ELR (cell line): Measurements from ENCODE around the gene SNAI3.

Experiments used
- DNase-seq: peaks from one replicate; pipeline ENCODE4 v3.0.0-alpha.2; 2015; ENCODE audit warnings: low read depth

The SNAI3 gene

DNA sequence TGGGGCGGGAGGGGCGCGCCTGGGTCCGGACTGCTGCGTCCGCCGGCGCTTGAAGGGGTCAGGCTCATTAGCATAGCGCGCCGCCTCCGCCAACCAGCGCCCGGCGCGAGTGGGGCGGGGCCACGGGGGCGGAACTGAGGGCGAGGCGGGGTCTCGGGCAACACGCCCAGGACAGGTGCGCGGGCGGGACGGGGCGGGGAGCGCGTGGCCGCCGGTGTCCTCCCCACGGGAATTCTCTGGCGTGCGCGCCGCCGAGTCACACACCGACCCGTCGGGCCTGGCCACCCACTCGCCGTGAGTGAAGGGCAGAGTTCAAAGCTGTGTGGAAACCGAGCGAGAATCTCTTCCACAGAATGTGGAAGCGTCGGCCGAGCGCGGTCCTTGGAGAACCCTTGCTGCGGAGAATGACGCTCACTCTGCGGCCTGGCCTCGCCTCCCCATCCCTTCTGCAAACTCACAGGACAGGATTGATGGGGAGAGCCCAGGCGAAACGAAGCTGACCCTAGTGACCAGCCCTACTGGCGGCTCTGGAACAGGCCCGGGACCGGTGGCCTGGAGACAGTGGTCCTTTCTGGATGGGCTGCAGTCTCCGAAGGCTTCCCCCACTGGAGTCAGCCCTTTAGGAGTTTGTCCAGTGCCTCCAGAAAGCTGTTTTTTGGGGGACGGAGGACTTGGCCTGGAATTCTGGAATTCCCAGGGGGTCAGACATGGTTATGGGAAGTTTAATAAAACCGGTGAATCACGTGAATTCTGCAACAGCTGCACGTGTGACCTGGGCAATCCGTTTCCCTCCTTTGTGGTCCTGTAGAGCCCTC lies at the start of gene SNAI3:
TSS of gene SNAI3 (minus strand) at position 69 of the 815 bp plus-strand sequence. CDS start 101 bp downstream, outside the sequence.
- peak; percentile 66 for DNase-seq

GRCh38 chr16:88736088-88736487 lies 49.8 kb upstream of the SNAI3 start:
- no peak for DNase-seq

- no peak for DNase-seq
Observed at GRCh38 chr16:88735616-88736015, 49.3 kb upstream of the SNAI3 start.

DNA sequence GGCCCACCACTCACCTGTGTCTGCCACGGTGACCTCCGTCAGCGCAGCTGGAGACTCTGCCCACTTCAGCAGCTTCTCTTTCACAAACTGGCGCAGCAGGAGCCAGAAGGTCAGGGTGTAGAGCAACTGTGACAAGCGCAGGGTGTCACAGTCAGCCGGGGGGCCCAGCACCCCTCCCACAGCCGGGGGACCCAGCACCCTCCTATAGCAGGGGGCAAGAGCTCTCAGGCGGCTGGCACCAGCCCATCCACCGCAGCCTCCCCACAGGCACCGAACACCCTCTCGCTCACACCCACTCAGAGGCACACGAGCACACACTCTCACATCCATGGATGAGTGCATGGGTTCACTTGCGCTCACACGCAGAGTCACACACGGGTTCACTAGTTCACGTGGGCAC lies 48.8 kb upstream of the SNAI3 start:
- no peak for DNase-seq

GRCh38 chr16:88734361-88734728 lies 48.0 kb upstream of the SNAI3 start:
- DNase-seq = no peak

DNA sequence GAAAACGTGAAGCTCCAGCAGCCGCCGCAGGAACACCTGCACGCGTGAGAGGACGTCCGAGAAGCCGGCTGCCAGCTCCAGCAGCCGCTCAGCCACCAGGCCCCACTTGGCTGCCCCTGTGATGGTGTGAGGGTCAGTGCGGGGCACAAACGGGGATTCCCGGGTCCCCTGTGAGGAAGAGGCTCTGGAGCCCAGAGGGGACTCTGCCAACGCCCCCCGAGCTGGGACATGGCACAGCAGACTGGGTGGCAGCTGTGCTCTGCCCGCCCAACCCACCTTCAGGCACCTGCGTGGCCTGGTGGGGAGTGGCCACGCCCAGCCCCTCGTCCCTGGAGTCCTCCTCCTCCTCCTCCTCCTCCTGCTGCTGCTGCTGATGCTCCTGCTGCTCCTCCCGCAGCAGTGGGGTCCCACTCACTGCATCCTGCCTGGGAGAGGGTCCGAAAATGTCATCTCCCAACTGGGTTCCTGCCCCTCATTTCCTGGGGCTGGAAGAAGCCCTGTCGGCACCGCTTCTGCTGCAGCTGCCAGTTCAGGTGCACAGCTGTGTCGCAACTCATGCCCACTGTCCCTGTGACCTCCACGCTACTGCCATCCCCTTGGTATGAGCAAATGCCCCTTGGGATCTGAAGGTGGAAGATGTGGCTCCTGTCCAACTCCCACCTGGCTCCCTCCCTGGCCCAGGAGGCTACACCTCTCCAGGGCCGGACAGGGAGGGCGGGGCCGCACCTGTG lies 47.5 kb upstream of the SNAI3 start:
- DNase-seq = no peak

DNA sequence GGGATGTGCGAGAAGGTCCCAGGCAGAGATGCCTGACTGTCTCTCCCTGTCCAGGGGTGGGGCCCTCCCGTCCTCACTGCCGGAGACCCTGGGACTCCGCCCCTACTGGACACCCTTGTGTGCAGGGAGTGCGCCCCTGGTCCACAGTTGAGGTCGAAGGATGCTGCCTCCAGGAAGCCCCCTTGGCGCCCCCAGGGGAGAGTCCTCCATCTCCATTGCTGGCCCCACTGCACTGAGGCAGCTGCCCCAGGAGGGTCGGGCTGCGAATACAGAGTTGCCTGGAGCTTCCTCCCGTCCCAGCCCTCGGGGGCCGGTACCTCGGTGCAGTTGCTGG lies 46.6 kb upstream of the SNAI3 start:
- no peak for DNase-seq

DNA sequence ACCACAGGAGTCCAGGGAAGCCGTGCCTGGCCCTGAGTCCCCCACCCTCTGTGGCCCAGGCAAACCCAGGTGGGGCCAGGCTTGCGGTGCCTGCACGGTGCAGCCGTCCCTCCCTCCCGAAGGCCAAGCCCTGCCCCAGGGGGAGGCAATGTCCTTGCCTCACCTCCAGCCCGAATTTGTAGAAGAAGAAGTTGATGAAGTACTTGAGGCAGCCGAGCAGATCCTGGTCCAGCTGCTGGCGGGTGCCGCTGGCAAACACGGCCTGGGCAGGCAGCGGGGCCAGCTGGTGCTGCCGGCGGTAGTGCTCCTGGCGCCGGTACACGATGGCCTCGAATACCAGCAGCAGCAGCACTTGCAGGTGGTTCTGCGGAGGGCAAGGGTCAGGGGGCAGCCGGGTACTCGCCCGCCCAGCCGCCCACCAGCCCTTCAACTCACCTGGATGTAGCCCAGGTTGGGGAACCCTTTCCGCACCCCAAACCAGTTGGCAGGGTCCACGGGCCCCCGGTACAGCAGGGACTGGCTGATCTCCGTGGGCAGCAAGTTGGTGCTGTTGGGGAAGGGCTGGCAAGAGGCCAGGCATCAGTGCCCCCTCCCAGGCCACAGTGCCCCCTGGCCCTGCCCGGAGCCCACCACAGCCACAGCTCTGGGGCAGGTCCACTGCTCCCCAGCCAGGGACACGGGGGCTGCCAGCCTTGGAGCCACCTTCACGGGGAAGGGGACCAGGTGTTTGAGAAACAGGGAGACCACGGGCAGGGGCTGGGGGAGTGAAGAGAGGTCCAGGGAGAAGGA lies 46.1 kb upstream of the SNAI3 start:
- no peak for DNase-seq

- peak; percentile 40 for DNase-seq
Observed at GRCh38 chr16:88731699-88732098, 45.4 kb upstream of the SNAI3 start.

DNA sequence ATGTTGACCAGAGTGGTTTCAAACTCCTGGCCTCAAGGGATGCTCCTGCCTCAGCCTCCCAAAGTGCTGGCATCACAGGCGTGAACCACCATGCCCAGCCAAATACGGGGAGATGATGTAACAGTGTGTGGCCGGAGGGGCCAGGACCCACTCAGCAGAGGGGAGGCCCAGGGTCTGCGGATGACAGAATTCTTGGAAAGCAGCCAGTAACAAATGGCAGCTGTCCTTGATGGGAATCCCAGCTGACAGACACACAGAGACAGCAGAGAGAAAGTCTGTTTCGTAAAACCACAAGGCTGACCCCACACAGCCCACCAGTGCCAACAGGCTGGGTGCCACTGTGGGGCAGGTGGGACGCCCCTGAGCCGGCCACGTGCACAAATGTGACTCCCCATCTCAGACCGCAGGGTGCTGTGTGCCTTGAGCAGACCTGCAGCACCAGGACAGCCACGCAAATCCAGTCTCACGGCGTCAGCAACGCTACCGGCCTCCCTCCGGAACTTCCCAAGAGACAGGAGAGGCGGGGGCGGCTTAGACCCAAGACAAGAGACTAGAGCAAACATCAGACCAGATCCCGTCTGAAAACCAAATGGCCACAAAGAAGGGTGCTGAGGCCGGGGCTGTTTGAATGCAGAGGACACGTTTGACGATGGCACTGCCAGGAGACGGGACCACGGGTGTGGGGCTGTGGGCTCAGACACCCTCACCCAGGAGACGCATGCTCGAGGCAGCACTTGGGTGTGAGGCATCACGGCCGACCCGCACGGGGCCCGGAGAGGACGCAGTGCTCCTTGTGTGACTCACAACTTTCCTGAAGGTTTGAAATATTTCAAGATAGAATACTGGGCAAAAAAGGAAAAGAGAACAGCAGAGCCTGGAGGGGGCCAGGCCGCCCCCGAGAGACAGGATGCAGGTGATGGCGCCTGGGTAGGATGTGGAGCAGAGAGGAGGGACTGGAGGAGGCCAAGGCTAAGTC lies 44.6 kb upstream of the SNAI3 start:
- peak; percentile 65 for DNase-seq

GRCh38 chr16:88727871-88728270 lies 41.6 kb upstream of the SNAI3 start:
- no peak for DNase-seq

GRCh38 chr16:88726981-88727380 lies 40.7 kb upstream of the SNAI3 start:
- no peak for DNase-seq

GRCh38 chr16:88726408-88726749 lies 40.1 kb upstream of the SNAI3 start:
- no peak for DNase-seq

DNA sequence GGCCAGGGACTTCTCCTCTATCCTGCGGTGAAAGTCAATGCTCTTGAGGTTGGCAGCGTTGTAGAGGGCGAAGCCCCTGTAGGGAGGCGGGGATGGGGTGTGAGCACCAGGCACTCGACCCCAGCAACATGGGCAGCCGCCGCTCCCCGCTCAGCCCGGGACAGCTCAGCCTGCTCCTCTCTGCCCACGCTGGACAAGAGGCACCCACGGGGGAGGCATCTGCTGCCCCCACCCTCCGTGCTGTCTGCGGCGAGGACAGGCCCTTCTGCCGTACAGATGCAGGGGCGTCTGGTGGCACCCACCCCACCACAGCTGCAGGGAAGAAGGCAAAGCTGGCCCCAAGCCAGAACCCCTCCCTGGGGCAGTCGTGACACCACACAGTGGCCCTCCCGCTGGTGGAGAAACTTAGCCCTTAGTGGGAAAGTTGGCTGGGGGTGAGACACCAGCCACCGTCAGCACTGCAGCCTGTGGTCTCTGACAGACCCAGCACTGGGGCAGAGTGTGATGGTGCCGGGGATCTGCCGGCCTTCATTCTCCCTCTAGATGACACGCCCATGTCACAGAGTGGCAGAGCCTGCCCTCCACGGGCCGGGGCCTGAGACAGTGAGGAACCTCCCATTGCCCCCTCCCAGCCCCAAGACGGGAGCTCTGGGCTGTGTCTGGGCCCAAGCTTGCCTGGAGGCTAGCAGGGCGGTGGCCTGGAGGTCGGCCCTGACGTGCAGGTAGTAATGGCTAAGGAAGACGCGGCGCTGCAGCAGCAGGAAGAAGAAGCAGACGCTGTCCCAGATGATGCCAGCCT lies 39.5 kb upstream of the SNAI3 start:
- DNase-seq = no peak

GRCh38 chr16:88724855-88725555 lies 38.7 kb upstream of the SNAI3 start:
- DNase-seq = no peak

DNA sequence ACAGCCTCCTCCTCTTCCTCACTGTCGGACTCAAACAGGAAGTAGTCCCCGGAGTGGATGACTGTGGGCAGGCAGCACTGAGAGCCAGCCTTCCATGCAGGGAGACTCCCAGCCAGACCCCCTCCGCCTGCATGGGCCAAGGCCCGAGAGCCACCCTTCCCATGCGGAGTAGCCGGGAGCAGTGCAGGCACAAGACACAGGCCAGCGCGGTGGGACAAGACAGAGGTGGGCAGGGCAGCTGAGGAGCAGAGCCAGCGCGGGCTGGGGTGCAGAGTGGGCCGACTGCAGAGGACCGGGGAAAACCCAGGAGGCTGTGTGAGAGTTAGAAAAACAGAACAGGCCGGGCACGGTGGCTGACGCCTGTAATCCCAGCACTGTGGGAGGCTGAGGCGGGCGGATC lies 37.6 kb upstream of the SNAI3 start:
- no peak for DNase-seq

GRCh38 chr16:88723507-88723887 lies 37.2 kb upstream of the SNAI3 start:
- no peak for DNase-seq

- DNase-seq = no peak
Observed at GRCh38 chr16:88722784-88723506, 36.6 kb upstream of the SNAI3 start.
